ENCODE results near the gene NME4. TPM values are rescaled to one million over a fixed set of nuclear protein-coding genes. Genes with fewer than 3 reads are reported as not detected.

NME4 gene
- total RNA-seq, 1 donor from 2014 or later = 82.6 TPM

GRCh38 chr16:391885-392335, 5.1 kb upstream of the NME4 start:
- TF ChIP-seq CTCF (IDR thresholded peaks at IDR 0.05; ENCODE audit: partially characterized antibody, unreplicated experiment) = peak; percentile 82
- Mint-ChIP-seq H3K4me1 (ENCODE audit: low read depth, unreplicated experiment) (peaks cover 11% of the 10 kb centered on the region), H3K27ac (ENCODE audit: unreplicated experiment) (no peak overlapping the region), H3K27me3 (ENCODE audit: unreplicated experiment) (peaks cover 3% of the 10 kb centered on the region), H3K36me3 (ENCODE audit: unreplicated experiment) (no peaks in the 10 kb centered on the region), H3K9me3 (ENCODE audit: unreplicated experiment) (peaks cover 2% of the 10 kb centered on the region), H3K4me3 (ENCODE audit: unreplicated experiment) (no peak overlapping the region)
- peak; percentile 86 for DNase-seq

GRCh38 chr16:392450-393030, 4.5 kb upstream of the NME4 start:
- H3K27ac Mint-ChIP-seq (ENCODE audit: unreplicated experiment) = no peak overlapping the region
- peaks cover 10% of the 10 kb centered on the region for H3K4me1 Mint-ChIP-seq (ENCODE audit: low read depth, unreplicated experiment)
- no peak overlapping the region for H3K4me3 Mint-ChIP-seq (ENCODE audit: unreplicated experiment)
- TF ChIP-seq CTCF (IDR thresholded peaks at IDR 0.05; ENCODE audit: partially characterized antibody, unreplicated experiment) = no peak
- H3K36me3 Mint-ChIP-seq (ENCODE audit: unreplicated experiment) = no peaks in the 10 kb centered on the region
- H3K9me3 Mint-ChIP-seq (ENCODE audit: unreplicated experiment) = peaks cover 2% of the 10 kb centered on the region
- DNase-seq = no peak
- H3K27me3 Mint-ChIP-seq (ENCODE audit: unreplicated experiment) = peaks cover 3% of the 10 kb centered on the region

- no peak overlapping the region for H3K27ac Mint-ChIP-seq (ENCODE audit: unreplicated experiment)
- peaks cover 9% of the 10 kb centered on the region for H3K27me3 Mint-ChIP-seq (ENCODE audit: unreplicated experiment)
- H3K36me3 Mint-ChIP-seq (ENCODE audit: unreplicated experiment) = no peaks in the 10 kb centered on the region
- no peak for TF ChIP-seq CTCF (IDR thresholded peaks at IDR 0.05; ENCODE audit: partially characterized antibody, unreplicated experiment)
- peaks cover 8% of the 10 kb centered on the region for H3K4me1 Mint-ChIP-seq (ENCODE audit: low read depth, unreplicated experiment)
- DNase-seq = no peak
- peaks cover 2% of the 10 kb centered on the region for H3K9me3 Mint-ChIP-seq (ENCODE audit: unreplicated experiment)
- peak overlapping the region; percentile 90 for H3K4me3 Mint-ChIP-seq (ENCODE audit: unreplicated experiment)
Measured at GRCh38 chr16:396199-396598, 800 bp upstream of the NME4 start.

- Mint-ChIP-seq H3K4me3 (ENCODE audit: unreplicated experiment) (peak overlapping the region; percentile 90), H3K27ac (ENCODE audit: unreplicated experiment) (peak overlapping the region; percentile 93), H3K4me1 (ENCODE audit: low read depth, unreplicated experiment) (peaks cover 8% of the 10 kb centered on the region), H3K9me3 (ENCODE audit: unreplicated experiment) (peaks cover 2% of the 10 kb centered on the region), H3K36me3 (ENCODE audit: unreplicated experiment) (no peaks in the 10 kb centered on the region), H3K27me3 (ENCODE audit: unreplicated experiment) (peaks cover 9% of the 10 kb centered on the region)
- peak; percentile 61 for DNase-seq
- TF ChIP-seq CTCF (IDR thresholded peaks at IDR 0.05; ENCODE audit: partially characterized antibody, unreplicated experiment) = no peak
Measured at GRCh38 chr16:396605-397004, 394 bp upstream of the NME4 start.

GRCh38 chr16:397736-398332, 835 bp downstream of the NME4 start:
- Mint-ChIP-seq H3K4me3 (ENCODE audit: unreplicated experiment) (peak overlapping the region; percentile 59), H3K36me3 (ENCODE audit: unreplicated experiment) (no peaks in the 10 kb centered on the region), H3K9me3 (ENCODE audit: unreplicated experiment) (peaks cover 6% of the 10 kb centered on the region), H3K27ac (ENCODE audit: unreplicated experiment) (no peak overlapping the region), H3K4me1 (ENCODE audit: low read depth, unreplicated experiment) (peaks cover 8% of the 10 kb centered on the region), H3K27me3 (ENCODE audit: unreplicated experiment) (peaks cover 9% of the 10 kb centered on the region)
- TF ChIP-seq CTCF (IDR thresholded peaks at IDR 0.05; ENCODE audit: partially characterized antibody, unreplicated experiment) = no peak
- peak; percentile 89 for DNase-seq
